Heart right ventricle (tissue), 16 donors: ENCODE data around the gene ARCN1. TPM values are rescaled to one million over a fixed set of nuclear protein-coding genes. Genes with fewer than 3 reads are reported as not detected.
A peak's percentile ranks its signal among the peaks of the same experiment; 100 is the strongest.

Experiments used
- ATAC-seq, 8 donors: fragments of 200-7000 bp; cut with Tn5 transposase; one replicate each; pipeline ENCODE4 v1.9.1; 2020; ENCODE audit warnings: mild to moderate bottlenecking in 8 of 8, moderate library complexity in 8 of 8, moderate number of reproducible peaks in 1 of 8
- DNase-seq, 2 donors: peaks; one replicate each; pipeline ENCODE4 v3.0.0-alpha.2; 2020
- H3K27ac ChIP-seq, 10 donors: fragments of 200-600 bp; sonication (generic) in 2 of 10; one replicate each; pipeline versions ENCODE4 v1.5.0 to v1.8.0; 2020 to 2022; ENCODE audit warnings: mild to moderate bottlenecking in 3 of 10
- H3K27me3 ChIP-seq, 7 donors: fragments of 200-600 bp; one replicate each; pipeline ENCODE4 v1.8.0; 2021 to 2022; ENCODE audit warnings: mild to moderate bottlenecking in 2 of 7
- H3K36me3 ChIP-seq, 9 donors: fragments of 200-600 bp; sonication (generic) in 1 of 9; one replicate each; pipeline versions ENCODE4 v1.5.0 to v1.8.0; 2020 to 2022; ENCODE audit warnings: mild to moderate bottlenecking in 2 of 9
- H3K4me1 ChIP-seq, 9 donors: fragments of 200-600 bp; sonication (generic) in 1 of 9; one replicate each; pipeline versions ENCODE4 v1.5.0 to v1.8.0; 2020 to 2022; ENCODE audit warnings: mild to moderate bottlenecking in 4 of 9
- H3K4me3 ChIP-seq, 10 donors: fragments of 200-600 bp; sonication (generic) in 2 of 10; one replicate each; pipeline versions ENCODE4 v1.5.0 to v1.8.0; 2020 to 2022; ENCODE audit warnings: mild to moderate bottlenecking in 7 of 10, moderate library complexity in 2 of 10
- H3K9me3 ChIP-seq, 11 donors: fragments of 200-600 bp in 10 of 11; sonication (generic) in 2 of 11; one replicate each; pipeline versions ENCODE4 v1.5.0 to v1.8.0; 2013 to 2022; ENCODE audit warnings: mild to moderate bottlenecking in 2 of 11, control low read depth in 1 of 11, moderate library complexity in 1 of 11
- WGBS, 2 donors: extraction: QIAGEN DNeasy Blood & Tissue Kit; methylation state at CpG; one replicate each; pipeline ENCODE4 v1.1.7; 2013; ENCODE audit warnings: inconsistent platforms in 1 of 2; 5-methylcytosine and 5-hydroxymethylcytosine counted together
- intact Hi-C, 10 donors: fragments of 100-400 bp; cut with DNase I; formaldehyde crosslinking; loops; one replicate each; pipeline versions ENCODE4 v1.11.1 to v1.14.2; 2022
- polyA plus RNA-seq, 2 donors: library from polyadenylated mRNA; stranded (reverse); fragments of 200-250 nt; gene quantifications; one replicate each; pipeline ENCODE4 v1.2.3, GENCODE V29; 2013
- total RNA-seq, 10 donors: library from RNA; stranded (reverse); fragmentation: NEBNext Ultra II Directional in 3 of 10; extraction: Animal tissue kit (Norgen Biotek cat#: 25700) in 3 of 10; gene quantifications; one replicate each; pipeline versions ENCODE4 v1.2.1 to v1.2.4, GENCODE V29; 2021 to 2023
- TF ChIP-seq, protein P1 (sequence below), 9 donors: fragments of 200-600 bp; sonication (generic) in 2 of 9; IDR thresholded peaks; one replicate each; pipeline versions ENCODE4 v1.5.0 to v1.8.0; 2021 to 2022; ENCODE audit warnings: antibody characterized with exemption in 9 of 9, mild to moderate bottlenecking in 5 of 9, moderate library complexity in 1 of 9
- donor health status: Arrhythmogenic right ventricular cardiomyopathy.
- donor health status: ischemic (EF 13 %, LVEDD 7.1; RV severe dilation, severe dysfunction).
- donor health status: healthy with polysubstance abuse.
- donor health status: DM: no; HTN: yes; CAD: no.
- donor health status: DM: no; HTN: no; CAD: no.
- donor health status: ischemic (EF 25% LVEDD 6.9; RV normal size, moderate dysfunction).
- donor health status: ischemic (EF 25% LVEDD 5.7; RV mildly dilated, moderate dysfunction).
- donor health status: healthy.
- donor health status: DM: yes; HTN: yes; CAD: no.
- donor health status: Ischemic cardiomyopathy.
- donor health status: ischemic (EF 35%, LVEDD 5.7; RV mildly dilated, moderate dysfunction).
- donor health status: nonischemic (EF 11% LVEDD 7.7; RV severe dilation, severe dysfunction).
- donor health status: DM: yes; HTN: yes; CAD: no.
- donor health status: PGD.
- donor health status: ischemic (EF 29% LVEDD 5.4; RV normal size, mild dysfunction).
- donor health status: nonischemic (EF 23%, LVEDD 6.1; RV moderate dilation, normal function).

The ARCN1 gene
- total and polyA plus RNA-seq, 12 donors = 48.8 to 122 (median 94.5) TPM

GRCh38 chr11:118643995-118644345, 71.8 kb downstream of the ARCN1 start:
- TF ChIP-seq, protein P1, sequence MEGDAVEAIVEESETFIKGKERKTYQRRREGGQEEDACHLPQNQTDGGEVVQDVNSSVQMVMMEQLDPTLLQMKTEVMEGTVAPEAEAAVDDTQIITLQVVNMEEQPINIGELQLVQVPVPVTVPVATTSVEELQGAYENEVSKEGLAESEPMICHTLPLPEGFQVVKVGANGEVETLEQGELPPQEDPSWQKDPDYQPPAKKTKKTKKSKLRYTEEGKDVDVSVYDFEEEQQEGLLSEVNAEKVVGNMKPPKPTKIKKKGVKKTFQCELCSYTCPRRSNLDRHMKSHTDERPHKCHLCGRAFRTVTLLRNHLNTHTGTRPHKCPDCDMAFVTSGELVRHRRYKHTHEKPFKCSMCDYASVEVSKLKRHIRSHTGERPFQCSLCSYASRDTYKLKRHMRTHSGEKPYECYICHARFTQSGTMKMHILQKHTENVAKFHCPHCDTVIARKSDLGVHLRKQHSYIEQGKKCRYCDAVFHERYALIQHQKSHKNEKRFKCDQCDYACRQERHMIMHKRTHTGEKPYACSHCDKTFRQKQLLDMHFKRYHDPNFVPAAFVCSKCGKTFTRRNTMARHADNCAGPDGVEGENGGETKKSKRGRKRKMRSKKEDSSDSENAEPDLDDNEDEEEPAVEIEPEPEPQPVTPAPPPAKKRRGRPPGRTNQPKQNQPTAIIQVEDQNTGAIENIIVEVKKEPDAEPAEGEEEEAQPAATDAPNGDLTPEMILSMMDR (IDR thresholded peaks at IDR 0.05) = no peak
- intact Hi-C loops = no loop called here
- Histone ChIP-seq H3K4me1 (peaks cover 2 to 59% (median 40%) of the 10 kb centered on the region in 9 donors), H3K27ac (peak overlapping the region in 5 of 10 donors; percentile 1 to 65 (median 28)), H3K27me3 (no peaks in the 10 kb centered on the region), H3K9me3 (no peaks in the 10 kb centered on the region), H3K36me3 (peaks cover 12 to 100% (median 79%) of the 10 kb centered on the region in 9 donors), H3K4me3 (no peak overlapping the region)
- WGBS, 2 donors = 86 to 95% methylated on average over 7 of the region's 7 CpGs
- no peak for DNase-seq
- ATAC-seq = peak in 2 of 8 donors; percentile 1 to 2

- DNase-seq (no peak), ATAC-seq (no peak)
- Histone ChIP-seq H3K27me3 (no peaks in the 10 kb centered on the region), H3K36me3 (peaks cover 12 to 100% (median 79%) of the 10 kb centered on the region in 9 donors), H3K4me3 (no peak overlapping the region), H3K27ac (peak overlapping the region in 1 of 10 donors; percentile 65), H3K9me3 (no peaks in the 10 kb centered on the region), H3K4me1 (peaks cover 2 to 54% (median 37%) of the 10 kb centered on the region in 9 donors)
- TF ChIP-seq, protein P1 (IDR thresholded peaks at IDR 0.05) = no peak
- whole genome bisulfite sequencing, 2 donors = 91 to 93% methylated on average over 10 of the region's 10 CpGs
- intact Hi-C loops = no loop called here
These were observed 72.3 kb downstream of the ARCN1 start for GRCh38 chr11:118644496-118644895.

GRCh38 chr11:118645066-118645715, 73.0 kb downstream of the ARCN1 start:
- Histone ChIP-seq H3K27me3 (no peaks in the 10 kb centered on the region), H3K9me3 (no peaks in the 10 kb centered on the region), H3K4me1 (peaks cover 2 to 47% (median 31%) of the 10 kb centered on the region in 9 donors), H3K27ac (no peak overlapping the region), H3K4me3 (no peak overlapping the region), H3K36me3 (peaks cover 15 to 100% (median 81%) of the 10 kb centered on the region in 9 donors)
- ATAC-seq (no peak), DNase-seq (no peak)
- intact Hi-C loops = no loop called here
- TF ChIP-seq, protein P1 (IDR thresholded peaks at IDR 0.05) = no peak
- WGBS, 2 donors = 90% methylated on average over 24 of the region's 24 CpGs

GRCh38 chr11:118646393-118646792, 74.2 kb downstream of the ARCN1 start:
- no peaks in the 10 kb centered on the region for H3K9me3 ChIP-seq
- no peaks in the 10 kb centered on the region for H3K27me3 ChIP-seq
- intact Hi-C loops = no loop called here
- H3K4me1 ChIP-seq = peaks cover 0 to 35% (median 18%) of the 10 kb centered on the region in 9 donors
- no peak overlapping the region for H3K4me3 ChIP-seq
- TF ChIP-seq, protein P1 (IDR thresholded peaks at IDR 0.05) = no peak
- peak overlapping the region in 1 of 10 donors; percentile 53 for H3K27ac ChIP-seq
- DNase-seq (no peak), ATAC-seq (no peak)
- 49 to 57% methylated on average over 3 of the region's 3 CpGs for WGBS, 2 donors
- peaks cover 18 to 100% (median 91%) of the 10 kb centered on the region in 9 donors for H3K36me3 ChIP-seq
